Prostate gland (tissue), 2 donors: ENCODE results near the gene CDHR5. TPM values are rescaled to one million over a fixed set of nuclear protein-coding genes. Genes with fewer than 3 reads are reported as not detected.
A peak's percentile ranks its signal among the peaks of the same experiment; 100 is the strongest.

Experiments
- DNase-seq: peaks from one replicate; pipeline ENCODE4 v3.0.0-alpha.2; 2019; ENCODE audit warnings: low spot score
- H3K27ac ChIP-seq, 2 donors: fragments of 200-600 bp; sonication (generic); 2 replicates each; pipeline ENCODE4 v1.5.1; 2017 to 2019
- H3K27me3 ChIP-seq: fragments of 200-600 bp; sonication (generic); replicated peaks from 2 replicates; pipeline ENCODE4 v1.5.1; 2019; ENCODE audit not compliant: insufficient read depth
- H3K36me3 ChIP-seq, 2 donors: fragments of 200-600 bp; sonication (generic); 1 replicate in 1 of 2; 2 replicates in 1 of 2; pipeline versions ENCODE4 v1.5.1 to v1.8.1; 2017 to 2019
- H3K4me1 ChIP-seq: fragments of 200-600 bp; sonication (generic); replicated peaks from 2 replicates; pipeline ENCODE4 v1.5.1; 2019
- H3K4me3 ChIP-seq, 2 donors: fragments of 200-600 bp; sonication (generic); 2 replicates each; pipeline ENCODE4 v1.5.1; 2017 to 2019
- H3K9me3 ChIP-seq: fragments of 200-600 bp; sonication (generic); 2 replicates; pipeline ENCODE4 v1.5.1; 2017
- POLR2A ChIP-seq: fragments of 450-650 bp; IDR thresholded peaks from one replicate; pipeline ENCODE4 v1.6.1; 2016; ENCODE audit warnings: antibody characterized with exemption, mild to moderate bottlenecking
- POLR2AphosphoS5 ChIP-seq: sonication (generic); formaldehyde crosslinking; IDR thresholded peaks from one replicate; pipeline ENCODE4 v1.6.1; 2017; ENCODE audit warnings: antibody characterized with exemption
- WGBS: methylation state at CpG from one replicate; pipeline ENCODE4 v1.1.5; 2018; 5-methylcytosine and 5-hydroxymethylcytosine counted together
- intact Hi-C: fragments of 100-400 bp; cut with DNase I; formaldehyde crosslinking; loops from one replicate; pipeline ENCODE4 v1.14.2; 2022
- total RNA-seq, 2 donors: library from RNA; depleted of rRNA; stranded (reverse); fragments of >200 nt; gene quantifications; one replicate each; pipeline ENCODE4 v1.1.0, GENCODE V29; 2016
- TF ChIP-seq, protein P1 (sequence below), 4 experiments: fragments of 200-600 bp in 2 of 4; fragments of 450-650 bp in 2 of 4; sonication (generic) in 2 of 4; IDR thresholded peaks; 1 replicate in 3 of 4; 2 replicates in 1 of 4; pipeline ENCODE4 v1.5.1; 2016 to 2019; ENCODE audit warnings: antibody characterized with exemption in 4 of 4, mild to moderate bottlenecking in 2 of 4, moderate library complexity in 2 of 4

Gene CDHR5
- total RNA-seq, 2 donors from 2014 or later = 0.34 TPM; not detected in 1

DNA sequence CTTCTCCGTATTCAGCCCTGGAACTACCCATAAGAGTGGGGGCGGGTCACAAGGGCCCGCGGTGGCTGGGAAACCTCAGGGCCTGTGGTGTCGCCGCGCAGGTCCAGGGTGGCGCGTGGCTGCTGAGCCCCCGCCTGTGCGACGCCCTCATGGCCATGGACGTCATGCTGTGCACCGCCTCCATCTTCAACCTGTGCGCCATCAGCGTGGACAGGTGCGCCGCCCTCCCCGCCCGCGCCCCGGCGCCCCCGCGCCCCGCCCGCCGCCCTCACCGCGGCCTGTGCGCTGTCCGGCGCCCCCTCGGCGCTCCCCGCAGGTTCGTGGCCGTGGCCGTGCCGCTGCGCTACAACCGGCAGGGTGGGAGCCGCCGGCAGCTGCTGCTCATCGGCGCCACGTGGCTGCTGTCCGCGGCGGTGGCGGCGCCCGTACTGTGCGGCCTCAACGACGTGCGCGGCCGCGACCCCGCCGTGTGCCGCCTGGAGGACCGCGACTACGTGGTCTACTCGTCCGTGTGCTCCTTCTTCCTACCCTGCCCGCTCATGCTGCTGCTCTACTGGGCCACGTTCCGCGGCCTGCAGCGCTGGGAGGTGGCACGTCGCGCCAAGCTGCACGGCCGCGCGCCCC, 14.7 kb upstream of the CDHR5 start:
- intact Hi-C loops = no loop called here
- WGBS = 54% methylated on average over 55 of the region's 80 CpGs
- Histone ChIP-seq H3K27me3 (no peaks in the 10 kb centered on the region), H3K9me3 (no peaks in the 10 kb centered on the region), H3K36me3 (peaks cover 0 to 3% of the 10 kb centered on the region in 2 donors), H3K27ac (no peak overlapping the region), H3K4me1 (no peaks in the 10 kb centered on the region), H3K4me3 (no peak overlapping the region)
- no peak for DNase-seq
- TF ChIP-seq POLR2A = no peak
- TF ChIP-seq POLR2AphosphoS5 = no peak
- TF ChIP-seq, protein P1, sequence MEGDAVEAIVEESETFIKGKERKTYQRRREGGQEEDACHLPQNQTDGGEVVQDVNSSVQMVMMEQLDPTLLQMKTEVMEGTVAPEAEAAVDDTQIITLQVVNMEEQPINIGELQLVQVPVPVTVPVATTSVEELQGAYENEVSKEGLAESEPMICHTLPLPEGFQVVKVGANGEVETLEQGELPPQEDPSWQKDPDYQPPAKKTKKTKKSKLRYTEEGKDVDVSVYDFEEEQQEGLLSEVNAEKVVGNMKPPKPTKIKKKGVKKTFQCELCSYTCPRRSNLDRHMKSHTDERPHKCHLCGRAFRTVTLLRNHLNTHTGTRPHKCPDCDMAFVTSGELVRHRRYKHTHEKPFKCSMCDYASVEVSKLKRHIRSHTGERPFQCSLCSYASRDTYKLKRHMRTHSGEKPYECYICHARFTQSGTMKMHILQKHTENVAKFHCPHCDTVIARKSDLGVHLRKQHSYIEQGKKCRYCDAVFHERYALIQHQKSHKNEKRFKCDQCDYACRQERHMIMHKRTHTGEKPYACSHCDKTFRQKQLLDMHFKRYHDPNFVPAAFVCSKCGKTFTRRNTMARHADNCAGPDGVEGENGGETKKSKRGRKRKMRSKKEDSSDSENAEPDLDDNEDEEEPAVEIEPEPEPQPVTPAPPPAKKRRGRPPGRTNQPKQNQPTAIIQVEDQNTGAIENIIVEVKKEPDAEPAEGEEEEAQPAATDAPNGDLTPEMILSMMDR (IDR thresholded peaks at IDR 0.05) = no peak

DNA sequence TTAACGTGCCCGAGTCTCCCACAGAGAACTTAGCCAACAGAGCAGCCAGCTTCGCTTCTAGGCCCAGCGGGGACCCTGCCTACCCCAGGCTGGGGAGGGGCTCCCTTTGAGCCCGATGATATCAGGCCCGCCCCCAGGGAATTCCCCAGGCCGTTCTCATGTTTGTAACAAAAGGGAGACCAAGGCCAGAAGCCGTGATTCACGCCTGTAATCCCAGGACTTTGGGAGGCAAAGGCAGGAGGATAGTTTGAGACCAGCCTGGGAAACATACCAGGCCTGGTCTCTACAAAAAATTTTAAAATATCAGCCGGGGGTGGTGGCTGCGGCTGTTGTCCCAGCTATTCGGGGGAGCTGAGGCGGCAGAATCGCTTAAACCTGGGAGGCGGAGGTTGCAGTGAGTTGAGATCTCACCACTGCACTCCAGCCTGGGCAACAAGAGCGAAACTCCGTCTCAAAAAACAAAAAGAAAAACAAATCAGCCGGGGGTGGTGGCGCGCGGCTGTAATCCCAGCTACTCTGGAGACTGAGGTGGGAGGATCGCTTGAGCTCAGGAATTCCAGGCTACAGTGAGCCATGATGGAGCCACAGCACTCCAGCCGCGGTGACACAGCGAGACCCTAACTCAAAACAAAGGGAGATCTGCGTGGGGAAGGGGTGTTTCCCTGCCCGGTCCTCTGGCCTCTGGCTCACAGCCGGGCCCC, 14.0 kb upstream of the CDHR5 start:
- 84% methylated on average over 28 of the region's 28 CpGs for WGBS
- DNase-seq = no peak
- intact Hi-C loops = no loop called here

DNA sequence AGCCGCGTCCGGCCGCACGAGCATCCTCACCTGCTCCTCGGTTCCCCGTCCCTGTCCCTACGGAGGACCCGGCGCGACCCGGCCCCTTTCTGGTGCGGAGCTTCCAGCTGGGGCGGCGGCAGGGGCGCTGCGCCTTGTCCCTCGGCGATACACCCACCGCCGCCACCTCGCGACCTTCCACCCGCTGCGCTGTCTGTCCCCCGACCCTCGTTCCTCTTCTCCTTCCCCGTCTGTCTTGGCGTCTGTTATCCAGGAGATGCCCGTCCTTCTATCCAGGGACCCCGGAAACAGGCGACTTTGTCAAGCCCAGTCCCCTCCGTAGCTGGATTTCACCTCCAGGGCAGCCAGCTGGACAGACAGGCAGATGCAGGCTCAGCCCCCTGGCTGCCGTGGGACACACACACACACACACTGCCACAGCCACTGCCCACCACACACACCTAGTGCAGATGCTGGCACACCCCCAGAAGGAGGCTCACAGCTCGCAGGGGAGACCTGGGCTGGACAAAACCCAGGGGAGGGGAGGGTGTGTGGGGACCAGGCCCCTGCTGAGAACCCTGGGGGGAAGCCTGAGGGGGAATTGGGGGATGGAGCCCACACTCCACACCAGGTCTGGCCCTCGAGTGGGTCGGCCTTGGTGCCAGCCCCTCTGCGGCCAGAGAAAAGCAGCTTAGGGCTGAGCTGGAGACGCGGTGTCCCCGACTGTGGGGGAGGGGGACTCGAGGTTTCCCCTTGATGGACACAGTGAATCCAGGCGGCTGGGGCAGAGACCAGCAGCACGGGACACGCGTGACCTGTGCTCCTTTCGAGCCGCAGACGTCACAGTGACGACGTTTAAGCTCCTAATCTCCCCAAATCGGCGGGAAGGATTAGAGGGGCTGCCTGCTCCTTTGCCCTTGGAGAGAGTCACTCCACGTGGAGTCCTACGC, 13.1 kb upstream of the CDHR5 start:
- H3K9me3 ChIP-seq = no peaks in the 10 kb centered on the region
- intact Hi-C loops = no loop called here
- no peak for DNase-seq
- peak overlapping the region; percentile 4 to 33 for H3K4me3 ChIP-seq
- no peaks in the 10 kb centered on the region for H3K4me1 ChIP-seq
- no peaks in the 10 kb centered on the region for H3K36me3 ChIP-seq
- no peaks in the 10 kb centered on the region for H3K27me3 ChIP-seq
- WGBS = 46% methylated on average over 55 of the region's 55 CpGs
- no peak overlapping the region for H3K27ac ChIP-seq
- TF ChIP-seq POLR2AphosphoS5 (no peak), POLR2A (no peak)
- TF ChIP-seq, protein P1 (IDR thresholded peaks at IDR 0.05) = no peak

More for the DNA sequence above, 14.0 kb upstream of the CDHR5 start:
- Histone ChIP-seq H3K27me3 (no peaks in the 10 kb centered on the region), H3K4me3 (no peak overlapping the region), H3K36me3 (no peaks in the 10 kb centered on the region), H3K27ac (no peak overlapping the region), H3K9me3 (no peaks in the 10 kb centered on the region), H3K4me1 (no peaks in the 10 kb centered on the region)
- TF ChIP-seq, protein P1 (IDR thresholded peaks at IDR 0.05) = no peak
- TF ChIP-seq POLR2AphosphoS5 = no peak
- TF ChIP-seq POLR2A = no peak

GRCh38 chr11:637333-637592, 12.5 kb upstream of the CDHR5 start:
- no peak for TF ChIP-seq POLR2AphosphoS5
- TF ChIP-seq, protein P1 (IDR thresholded peaks at IDR 0.05) = no peak
- no peak for TF ChIP-seq POLR2A
- no peaks in the 10 kb centered on the region for H3K27me3 ChIP-seq
- no peaks in the 10 kb centered on the region for H3K4me1 ChIP-seq
- 5% methylated on average over 21 of the region's 34 CpGs for WGBS
- no peaks in the 10 kb centered on the region for H3K9me3 ChIP-seq
- no peaks in the 10 kb centered on the region for H3K36me3 ChIP-seq
- H3K4me3 ChIP-seq = peak overlapping the region; percentile 4 to 33
- H3K27ac ChIP-seq = no peak overlapping the region
- intact Hi-C loops = no loop called here
- no peak for DNase-seq
